ENCODE measurements around the gene ILRUN.
"Not testable (repeated sequence)": the region's sequence is repeated elsewhere in the genome, so short reads cannot be mapped to it uniquely, and the experiment has no call there.

The ILRUN gene

DNA sequence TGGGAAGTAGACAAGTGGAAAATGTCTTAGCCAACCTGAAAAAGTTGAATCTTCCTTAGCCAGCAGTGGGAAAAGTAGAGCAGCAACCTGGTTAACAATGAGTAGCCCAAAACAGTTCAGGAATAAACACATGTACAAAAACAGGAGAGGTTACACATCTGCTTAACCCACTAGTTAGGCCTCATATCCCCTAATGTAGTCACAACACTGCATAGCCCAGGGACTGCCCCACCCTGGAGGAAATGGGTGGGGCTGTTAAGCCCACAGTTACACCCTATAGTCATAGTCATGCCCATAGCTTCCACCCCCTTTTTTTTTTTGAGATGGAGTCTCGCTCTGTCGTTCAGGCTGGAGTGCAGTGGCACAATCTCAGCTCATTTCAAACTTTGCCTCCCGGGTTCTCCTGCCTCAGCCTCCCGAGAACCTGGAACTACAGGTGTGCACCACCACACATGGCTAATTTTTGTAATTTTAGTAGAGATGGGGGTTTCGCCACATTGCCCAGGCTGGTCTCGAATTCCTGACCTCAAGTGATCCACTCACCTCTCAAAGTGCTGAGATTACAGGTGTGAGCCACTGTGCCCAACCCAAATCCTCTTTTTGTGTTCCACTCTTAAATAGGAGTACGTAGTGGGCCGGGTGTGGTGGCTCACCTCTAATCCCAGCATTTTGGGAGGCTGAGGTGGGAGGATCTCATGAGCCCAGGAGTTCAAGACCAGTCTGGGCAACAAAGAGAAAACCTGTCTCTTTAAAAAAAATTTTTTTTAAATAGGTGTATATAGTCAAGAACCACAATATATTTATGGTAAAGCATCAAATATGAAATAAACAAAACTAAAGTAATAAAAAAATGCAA lies 24.5 kb downstream of the ILRUN start:
- peak; percentile 97 for ATAC-seq (ENCODE audit: low read depth)
- no peak overlapping the region for H3K4me3 ChIP-seq (ENCODE audit: severe bottlenecking)

DNA sequence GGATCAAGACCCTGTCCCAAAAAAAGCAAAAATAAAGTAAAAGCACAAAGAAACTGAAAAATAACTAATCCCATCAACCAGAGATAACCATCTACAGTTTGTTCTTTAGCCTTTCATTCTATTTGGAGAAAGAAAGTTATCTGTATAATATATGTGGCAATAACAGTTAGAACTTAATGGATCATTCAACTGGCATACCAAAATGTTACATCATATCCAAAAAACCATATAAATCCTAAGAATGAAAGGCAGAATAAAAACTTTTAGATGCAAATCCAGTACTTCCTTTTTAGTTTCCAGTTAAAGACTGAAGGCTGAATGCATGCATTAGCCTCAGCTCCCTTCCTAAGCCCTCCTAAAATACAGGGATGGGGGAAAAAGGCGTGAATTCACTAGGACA lies 25.2 kb downstream of the ILRUN start:
- Histone ChIP-seq H3K4me3 (ENCODE audit: severe bottlenecking) (no peak overlapping the region), H3K36me3 (ENCODE audit: low read depth) (peaks cover 7% of the 10 kb centered on the region; the same call in 1 of the 2 replicates), H3K27me3 (ENCODE audit: insufficient read depth, poor library complexity, severe bottlenecking) (no peaks in the 10 kb centered on the region), H3K9me3 (ENCODE audit: severe bottlenecking) (no peaks in the 10 kb centered on the region), H3K27ac (ENCODE audit: poor library complexity, severe bottlenecking) (peak overlapping the region; percentile 59), H3K4me1 (ENCODE audit: insufficient read depth, poor library complexity, severe bottlenecking) (peaks cover 23% of the 10 kb centered on the region)
- DNase-seq (ENCODE audit: low spot score) = no peak
- no peak for ATAC-seq (ENCODE audit: low read depth)
- TF ChIP-seq, protein P1, sequence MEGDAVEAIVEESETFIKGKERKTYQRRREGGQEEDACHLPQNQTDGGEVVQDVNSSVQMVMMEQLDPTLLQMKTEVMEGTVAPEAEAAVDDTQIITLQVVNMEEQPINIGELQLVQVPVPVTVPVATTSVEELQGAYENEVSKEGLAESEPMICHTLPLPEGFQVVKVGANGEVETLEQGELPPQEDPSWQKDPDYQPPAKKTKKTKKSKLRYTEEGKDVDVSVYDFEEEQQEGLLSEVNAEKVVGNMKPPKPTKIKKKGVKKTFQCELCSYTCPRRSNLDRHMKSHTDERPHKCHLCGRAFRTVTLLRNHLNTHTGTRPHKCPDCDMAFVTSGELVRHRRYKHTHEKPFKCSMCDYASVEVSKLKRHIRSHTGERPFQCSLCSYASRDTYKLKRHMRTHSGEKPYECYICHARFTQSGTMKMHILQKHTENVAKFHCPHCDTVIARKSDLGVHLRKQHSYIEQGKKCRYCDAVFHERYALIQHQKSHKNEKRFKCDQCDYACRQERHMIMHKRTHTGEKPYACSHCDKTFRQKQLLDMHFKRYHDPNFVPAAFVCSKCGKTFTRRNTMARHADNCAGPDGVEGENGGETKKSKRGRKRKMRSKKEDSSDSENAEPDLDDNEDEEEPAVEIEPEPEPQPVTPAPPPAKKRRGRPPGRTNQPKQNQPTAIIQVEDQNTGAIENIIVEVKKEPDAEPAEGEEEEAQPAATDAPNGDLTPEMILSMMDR (IDR thresholded peaks at IDR 0.05; ENCODE audit: poor library complexity, severe bottlenecking) = no peak

More for the DNA sequence above, 24.5 kb downstream of the ILRUN start:
- H3K27me3 ChIP-seq (ENCODE audit: insufficient read depth, poor library complexity, severe bottlenecking) = no peaks in the 10 kb centered on the region
- DNase-seq (ENCODE audit: low spot score) = no peak
- TF ChIP-seq, protein P1 (IDR thresholded peaks at IDR 0.05; ENCODE audit: poor library complexity, severe bottlenecking) = no peak
- H3K4me1 ChIP-seq (ENCODE audit: insufficient read depth, poor library complexity, severe bottlenecking) = peaks cover 23% of the 10 kb centered on the region
- no peaks in the 10 kb centered on the region for H3K9me3 ChIP-seq (ENCODE audit: severe bottlenecking)
- peak overlapping the region; percentile 59 for H3K27ac ChIP-seq (ENCODE audit: poor library complexity, severe bottlenecking)
- peaks cover 7% of the 10 kb centered on the region; the same call in 1 of the 2 replicates for H3K36me3 ChIP-seq (ENCODE audit: low read depth)

DNA sequence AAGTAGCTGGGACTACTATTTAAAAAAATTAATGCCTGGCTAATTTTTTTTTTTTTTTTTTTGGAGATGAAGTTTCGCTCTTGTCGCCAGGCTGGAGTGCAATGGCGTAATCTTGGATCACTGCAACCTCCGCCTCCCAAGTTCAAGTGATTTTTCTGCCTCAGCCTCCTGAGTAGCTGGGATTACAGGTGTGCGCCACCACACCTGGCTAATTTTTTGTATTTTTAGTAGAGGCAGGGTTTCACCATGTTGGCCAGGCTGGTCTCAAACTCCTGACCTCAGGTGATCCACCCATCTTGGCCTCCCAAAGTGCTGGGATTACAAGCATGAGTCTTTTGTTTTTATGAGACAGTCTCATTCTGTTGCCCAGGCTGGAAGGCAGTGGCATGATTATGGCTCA lies 27.8 kb downstream of the ILRUN start:
- not testable (repeated sequence) for H3K36me3 ChIP-seq (ENCODE audit: low read depth); H3K27ac ChIP-seq (ENCODE audit: poor library complexity, severe bottlenecking); DNase-seq (ENCODE audit: low spot score); ATAC-seq (ENCODE audit: low read depth); H3K27me3 ChIP-seq (ENCODE audit: insufficient read depth, poor library complexity, severe bottlenecking); H3K4me3 ChIP-seq (ENCODE audit: severe bottlenecking); H3K9me3 ChIP-seq (ENCODE audit: severe bottlenecking)
- peaks cover 27% of the 10 kb centered on the region for H3K4me1 ChIP-seq (ENCODE audit: insufficient read depth, poor library complexity, severe bottlenecking)

DNA sequence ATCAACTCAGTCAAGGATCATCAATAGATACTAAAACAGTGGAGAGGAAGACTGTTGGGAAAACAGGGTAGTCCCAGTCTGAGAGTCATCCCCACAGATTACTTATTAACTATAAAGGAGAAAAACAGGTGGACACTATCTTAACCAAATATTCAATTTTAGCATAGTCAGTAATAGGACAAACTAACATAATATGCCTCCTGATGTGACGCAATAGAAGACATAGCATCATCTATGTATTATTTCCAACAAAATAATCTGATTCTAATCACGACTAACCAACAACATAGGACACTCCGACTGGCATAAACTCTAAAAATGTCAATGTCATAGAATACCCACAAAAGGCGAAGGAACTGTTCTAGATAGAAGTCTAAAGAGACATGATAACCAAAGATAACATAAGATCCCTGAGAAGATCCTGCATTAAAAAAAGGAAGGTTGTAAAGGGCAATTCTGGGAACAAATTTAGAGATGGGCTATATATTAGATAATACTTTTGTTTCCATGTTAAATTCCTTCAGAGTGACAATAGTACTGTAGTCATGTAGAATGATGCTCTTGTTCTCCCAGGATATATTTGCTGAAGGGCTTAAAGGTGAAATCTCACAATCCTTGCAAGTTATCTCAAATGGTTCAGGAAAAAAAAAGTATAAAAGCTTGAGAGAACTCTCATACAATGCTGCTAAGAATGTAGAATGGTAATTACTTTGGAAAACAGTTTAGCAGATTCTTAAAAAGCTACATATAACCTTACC lies 28.9 kb downstream of the ILRUN start:
- Histone ChIP-seq H3K27ac (ENCODE audit: poor library complexity, severe bottlenecking) (no peak overlapping the region), H3K4me1 (ENCODE audit: insufficient read depth, poor library complexity, severe bottlenecking) (peaks cover 29% of the 10 kb centered on the region), H3K36me3 (ENCODE audit: low read depth) (peaks cover 4% of the 10 kb centered on the region; the same call in 1 of the 2 replicates), H3K4me3 (ENCODE audit: severe bottlenecking) (no peak overlapping the region), H3K9me3 (ENCODE audit: severe bottlenecking) (no peaks in the 10 kb centered on the region), H3K27me3 (ENCODE audit: insufficient read depth, poor library complexity, severe bottlenecking) (no peaks in the 10 kb centered on the region)
- ATAC-seq (ENCODE audit: low read depth) (no peak), DNase-seq (ENCODE audit: low spot score) (no peak)
- TF ChIP-seq, protein P1 (IDR thresholded peaks at IDR 0.05; ENCODE audit: poor library complexity, severe bottlenecking) = no peak

DNA sequence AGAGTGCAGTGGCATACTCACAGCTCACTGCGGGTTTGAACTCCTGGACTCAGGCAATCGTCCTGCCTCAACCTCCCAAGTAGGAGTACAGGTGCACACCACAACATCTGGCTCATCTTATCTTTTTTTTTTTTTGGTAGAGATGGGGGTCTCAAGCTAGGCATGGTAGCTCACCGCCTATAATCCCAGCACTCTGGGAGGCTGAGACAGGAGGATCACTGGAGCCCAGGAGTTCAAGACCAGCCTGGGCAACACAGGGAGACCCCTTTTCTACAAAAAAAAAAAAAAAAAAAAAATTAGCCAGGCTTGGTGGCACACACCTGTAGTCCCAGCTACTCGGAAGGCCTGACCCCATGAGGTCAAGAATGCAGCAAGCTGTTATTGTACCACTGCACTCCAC lies 31.5 kb downstream of the ILRUN start:
- ATAC-seq (ENCODE audit: low read depth) = no peak
- H3K27me3 ChIP-seq (ENCODE audit: insufficient read depth, poor library complexity, severe bottlenecking) = no peaks in the 10 kb centered on the region
- no peak for DNase-seq (ENCODE audit: low spot score)
- H3K36me3 ChIP-seq (ENCODE audit: low read depth) = no peaks in the 10 kb centered on the region
- TF ChIP-seq, protein P1 (IDR thresholded peaks at IDR 0.05; ENCODE audit: poor library complexity, severe bottlenecking) = no peak
- H3K27ac ChIP-seq (ENCODE audit: poor library complexity, severe bottlenecking) = peak overlapping the region; percentile 47
- no peak overlapping the region for H3K4me3 ChIP-seq (ENCODE audit: severe bottlenecking)
- peaks cover 13% of the 10 kb centered on the region for H3K4me1 ChIP-seq (ENCODE audit: insufficient read depth, poor library complexity, severe bottlenecking)
- H3K9me3 ChIP-seq (ENCODE audit: severe bottlenecking) = no peaks in the 10 kb centered on the region
